Measurements from ENCODE around the gene FAM120B. TPM values are rescaled to one million over a fixed set of nuclear protein-coding genes. Genes with fewer than 3 reads are reported as not detected.

FAM120B gene
- total RNA-seq, 1 experiment from 2014 or later, result 25.2 TPM

GRCh38 chr6:170286934-170287265 lies 19.7 kb upstream of the FAM120B start (continued):
- TF ChIP-seq REST (IDR thresholded peaks at IDR 0.05; ENCODE audit: low read depth) (no peak), JUND (IDR thresholded peaks at IDR 0.05) (no peak), EZH2 (IDR thresholded peaks at IDR 0.05) (no peak)

GRCh38 chr6:170287371-170287876 lies 19.1 kb upstream of the FAM120B start:
- Histone ChIP-seq H3K36me3 (ENCODE audit: control insufficient read depth in 1 of 2, insufficient read depth in 2 of 2, low read length in 2 of 2) (no peaks in the 10 kb centered on the region; a peak in 1 of 4 replicates), H3K27me3 (ENCODE audit: insufficient read depth, low read length) (no peaks in the 10 kb centered on the region), H3K9ac (ENCODE audit: low read length) (no peak overlapping the region), H3K4me2 (ENCODE audit: low read length) (no peak overlapping the region), H2AFZ (ENCODE audit: low read depth, low read length, poor library complexity, severe bottlenecking) (no peak overlapping the region), H3K9me2 (ENCODE audit: insufficient read depth) (no peaks in the 10 kb centered on the region), H3K4me3 (replicated peaks in 1 of 2; ENCODE audit: low read depth in 1 of 2, low read length in 2 of 2) (no peak overlapping the region), H4K20me1 (ENCODE audit: insufficient read depth) (no peaks in the 10 kb centered on the region), H3K4me1 (ENCODE audit: control insufficient read depth in 1 of 2, insufficient read depth in 2 of 2, low read length in 2 of 2) (peaks cover 0 to 7% of the 10 kb centered on the region in 2 experiments; a peak in 2 of 4 replicates), H3K79me2 (ENCODE audit: insufficient read depth, low read length) (no peaks in the 10 kb centered on the region), H3K27ac (ENCODE audit: low read depth, low read length) (no peak overlapping the region), H3K9me3 (ENCODE audit: control insufficient read depth in 1 of 2, insufficient read depth in 1 of 2, low read depth in 1 of 2, low read length in 2 of 2) (no peaks in the 10 kb centered on the region)
- no peak for ATAC-seq
- intact Hi-C loops (cut with micrococcal nuclease), result no loop called here
- BruUV-seq (replicated peaks), result no TSS peak
- ChIA-PET POLR2A (no interaction called here), RAD21 (ENCODE audit: low non-redundant PET in 1 of 2, low total read pairs in 2 of 2, uncharacterized antibody in 2 of 2, unreplicated experiment in 2 of 2) (no interaction called here), CTCF (no interaction called here)
- TF ChIP-seq CEBPB (IDR thresholded peaks at IDR 0.05; ENCODE audit: low read depth) (no peak), ELF1 (IDR thresholded peaks at IDR 0.05; ENCODE audit: borderline replicate concordance, low read depth) (no peak), ZBTB33 (IDR thresholded peaks at IDR 0.05; ENCODE audit: extremely low read depth, insufficient replicate concordance, low read length) (no peak), SRF (IDR thresholded peaks at IDR 0.05; ENCODE audit: low read depth) (no peak), MAX (IDR thresholded peaks at IDR 0.05) (no peak), POLR2A (IDR thresholded peaks at IDR 0.05; ENCODE audit: borderline replicate concordance, extremely low read depth, insufficient read depth, insufficient read length) (no peak)
- DNase-seq (ENCODE audit: low read depth, low spot score), result no peak

Data from HCT116 (cell line).